ENCODE data around the gene MAPK1. TPM values are rescaled to one million over a fixed set of nuclear protein-coding genes. Genes with fewer than 3 reads are reported as not detected.

Gene MAPK1
- total and polyA plus RNA-seq, 2 donors (not counting 3 experiments of a cell fraction or from before 2014, with no cell fraction given), result 50.9 to 163 TPM

DNA sequence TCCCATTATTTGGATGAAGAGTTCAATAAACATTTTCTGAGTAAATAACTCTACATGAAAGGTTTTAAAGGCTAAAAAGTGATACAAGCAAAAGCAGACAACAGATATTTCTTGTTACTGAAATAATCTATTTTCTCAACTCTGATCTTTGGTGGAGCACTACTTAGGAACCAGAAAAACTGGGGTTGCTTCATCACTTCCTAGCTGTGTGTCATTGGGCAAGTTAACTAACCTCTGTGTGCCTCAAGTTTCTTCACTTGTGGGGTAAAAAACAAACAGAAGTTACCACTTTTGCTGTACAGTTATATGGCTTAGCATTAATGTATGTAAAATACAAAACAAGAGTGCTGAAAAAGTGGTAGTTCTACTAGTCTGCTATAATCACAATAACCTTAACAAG lies 5.6 kb downstream of the MAPK1 start:
- CTCF ChIA-PET, result interaction anchor here (1.5 kb wide), 1 partner anchor 90 kb away, joined by 3 read pairs; the partner anchor contains the start of gene PPM1F
- POLR2A ChIA-PET, result no interaction called here
- no peaks in the 10 kb centered on the region for H3K9me1 ChIP-seq (replicated peaks; ENCODE audit: control insufficient read depth, extremely low read depth, insufficient read depth, low read length)
- H2AFZ ChIP-seq (ENCODE audit: low read depth, low read length), result no peak overlapping the region
- H3K4me2 ChIP-seq (ENCODE audit: insufficient read depth, low read length), result no peak overlapping the region
- no peak overlapping the region for H3K4me3 ChIP-seq (replicated peaks in 1 of 3; ENCODE audit: insufficient read depth in 1 of 3, low read depth in 1 of 3, low read length in 3 of 3)
- H3K9me3 ChIP-seq (replicated peaks; ENCODE audit: control insufficient read depth, insufficient read depth, low read length), result no peaks in the 10 kb centered on the region
- H3K9ac ChIP-seq (replicated peaks; ENCODE audit: extremely low read depth, insufficient read depth, low read length), result no peak overlapping the region
- peaks cover 17% of the 10 kb centered on the region for H4K20me1 ChIP-seq (replicated peaks; ENCODE audit: control insufficient read depth, extremely low read depth, insufficient read depth, low read length)
- BruUV-seq (replicated peaks), result no TSS peak
- peaks cover 100% of the 10 kb centered on the region for H3K79me2 ChIP-seq (ENCODE audit: control insufficient read depth, insufficient read depth, low read length)
- no peak for TF ChIP-seq FOS (IDR thresholded peaks at IDR 0.05; ENCODE audit: borderline replicate concordance, insufficient read depth, low read length)
- TF ChIP-seq MYC (IDR thresholded peaks at IDR 0.05; ENCODE audit: low read depth, low read length), result no peak
- TF ChIP-seq, protein P1, sequence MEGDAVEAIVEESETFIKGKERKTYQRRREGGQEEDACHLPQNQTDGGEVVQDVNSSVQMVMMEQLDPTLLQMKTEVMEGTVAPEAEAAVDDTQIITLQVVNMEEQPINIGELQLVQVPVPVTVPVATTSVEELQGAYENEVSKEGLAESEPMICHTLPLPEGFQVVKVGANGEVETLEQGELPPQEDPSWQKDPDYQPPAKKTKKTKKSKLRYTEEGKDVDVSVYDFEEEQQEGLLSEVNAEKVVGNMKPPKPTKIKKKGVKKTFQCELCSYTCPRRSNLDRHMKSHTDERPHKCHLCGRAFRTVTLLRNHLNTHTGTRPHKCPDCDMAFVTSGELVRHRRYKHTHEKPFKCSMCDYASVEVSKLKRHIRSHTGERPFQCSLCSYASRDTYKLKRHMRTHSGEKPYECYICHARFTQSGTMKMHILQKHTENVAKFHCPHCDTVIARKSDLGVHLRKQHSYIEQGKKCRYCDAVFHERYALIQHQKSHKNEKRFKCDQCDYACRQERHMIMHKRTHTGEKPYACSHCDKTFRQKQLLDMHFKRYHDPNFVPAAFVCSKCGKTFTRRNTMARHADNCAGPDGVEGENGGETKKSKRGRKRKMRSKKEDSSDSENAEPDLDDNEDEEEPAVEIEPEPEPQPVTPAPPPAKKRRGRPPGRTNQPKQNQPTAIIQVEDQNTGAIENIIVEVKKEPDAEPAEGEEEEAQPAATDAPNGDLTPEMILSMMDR (IDR thresholded peaks at IDR 0.05; ENCODE audit: extremely low read depth in 1 of 2, insufficient read depth in 1 of 2, low read depth in 1 of 2, low read length in 2 of 2), result no peak
- no peak for TF ChIP-seq EZH2 (IDR thresholded peaks at IDR 0.05; ENCODE audit: borderline replicate concordance, low read depth, low read length, severe bottlenecking)
- intact Hi-C loops (cut with micrococcal nuclease), result no loop called here
- FAIRE-seq (no peak), DNase-seq (ENCODE audit: low read depth, low spot score) (no peak)
- dilution Hi-C loops (cut with MboI; ENCODE audit: extremely low pct_ligation_motif_present, low sequenced_read_pairs), result no loop called here
- H3K4me1 ChIP-seq (ENCODE audit: control insufficient read depth, extremely low read depth, insufficient read depth, low read length), result peaks cover 13% of the 10 kb centered on the region
- no peaks in the 10 kb centered on the region for H3K36me3 ChIP-seq (ENCODE audit: control insufficient read depth in 2 of 2, extremely low read depth in 1 of 2, insufficient read depth in 2 of 2, low read length in 2 of 2)
- no peak overlapping the region for H3K27ac ChIP-seq (ENCODE audit: insufficient read depth, low read depth, low read length)
- no peaks in the 10 kb centered on the region for H3K27me3 ChIP-seq (ENCODE audit: control insufficient read depth in 2 of 2, insufficient read depth in 2 of 2, low read length in 2 of 2)

DNA sequence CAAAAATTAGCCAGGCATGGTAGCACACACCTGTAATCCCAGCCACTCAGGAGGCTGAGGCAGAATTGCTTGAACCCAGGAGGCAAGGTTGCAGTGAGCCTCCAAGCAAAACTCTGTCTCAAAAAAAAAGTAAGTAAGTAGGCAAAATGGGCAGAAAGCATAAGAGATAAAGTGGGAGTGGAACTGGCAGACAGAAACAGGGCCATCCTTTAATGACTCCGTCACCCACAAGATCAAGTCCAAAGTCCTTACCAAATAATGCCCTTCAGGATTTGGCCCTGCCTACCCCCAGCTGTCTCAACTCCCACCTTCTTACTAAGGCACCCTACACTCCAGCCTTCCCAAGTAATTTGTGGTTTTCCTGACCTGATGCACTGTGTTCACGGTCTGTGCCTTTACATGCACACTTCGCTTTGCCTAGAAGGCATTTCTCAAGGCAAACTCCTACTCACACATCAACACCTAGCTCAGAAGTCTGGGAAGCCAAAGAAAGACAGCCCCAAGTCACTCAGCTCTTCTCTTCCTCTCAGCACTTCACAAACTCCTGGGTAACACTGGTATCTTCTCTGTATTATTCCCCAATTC lies 6.1 kb downstream of the MAPK1 start:
- ChIA-PET POLR2A (no interaction called here), CTCF (no interaction called here)
- dilution Hi-C loops (cut with MboI; ENCODE audit: extremely low pct_ligation_motif_present, low sequenced_read_pairs), result no loop called here
- Histone ChIP-seq H3K79me2 (ENCODE audit: control insufficient read depth, insufficient read depth, low read length) (peaks cover 100% of the 10 kb centered on the region), H3K4me3 (replicated peaks in 1 of 3; ENCODE audit: insufficient read depth in 1 of 3, low read depth in 1 of 3, low read length in 3 of 3) (no peak overlapping the region), H3K36me3 (ENCODE audit: control insufficient read depth in 2 of 2, extremely low read depth in 1 of 2, insufficient read depth in 2 of 2, low read length in 2 of 2) (no peaks in the 10 kb centered on the region), H3K4me2 (ENCODE audit: insufficient read depth, low read length) (no peak overlapping the region), H3K9me3 (replicated peaks; ENCODE audit: control insufficient read depth, insufficient read depth, low read length) (no peaks in the 10 kb centered on the region), H3K9ac (replicated peaks; ENCODE audit: extremely low read depth, insufficient read depth, low read length) (no peak overlapping the region), H3K4me1 (ENCODE audit: control insufficient read depth, extremely low read depth, insufficient read depth, low read length) (peaks cover 13% of the 10 kb centered on the region), H2AFZ (ENCODE audit: low read depth, low read length) (no peak overlapping the region), H3K27ac (ENCODE audit: insufficient read depth, low read depth, low read length) (no peak overlapping the region), H4K20me1 (replicated peaks; ENCODE audit: control insufficient read depth, extremely low read depth, insufficient read depth, low read length) (peaks cover 18% of the 10 kb centered on the region), H3K27me3 (ENCODE audit: control insufficient read depth in 2 of 2, insufficient read depth in 2 of 2, low read length in 2 of 2) (no peaks in the 10 kb centered on the region), H3K9me1 (replicated peaks; ENCODE audit: control insufficient read depth, extremely low read depth, insufficient read depth, low read length) (no peaks in the 10 kb centered on the region)
- no TSS peak for BruUV-seq (replicated peaks)
- TF ChIP-seq GATA2 (IDR thresholded peaks at IDR 0.05; ENCODE audit: insufficient read depth, insufficient read length, low read depth, low read length) (no peak), POLR2AphosphoS5 (IDR thresholded peaks at IDR 0.05; ENCODE audit: insufficient read depth, low read depth, low read length) (no peak), POLR2A (IDR thresholded peaks at IDR 0.05; ENCODE audit: low read depth, low read length) (no peak), FOS (IDR thresholded peaks at IDR 0.05; ENCODE audit: borderline replicate concordance, insufficient read depth, low read length) (no peak), EZH2 (IDR thresholded peaks at IDR 0.05; ENCODE audit: borderline replicate concordance, low read depth, low read length, severe bottlenecking) (no peak), JUN (IDR thresholded peaks at IDR 0.05; ENCODE audit: borderline replicate concordance, insufficient read depth, insufficient read length, low read depth) (no peak), MYC (IDR thresholded peaks at IDR 0.05; ENCODE audit: low read depth, low read length) (no peak)
- TF ChIP-seq, protein P1 (IDR thresholded peaks at IDR 0.05; ENCODE audit: extremely low read depth in 1 of 2, insufficient read depth in 1 of 2, low read depth in 1 of 2, low read length in 2 of 2), result no peak
- TF ChIP-seq, protein P2, sequence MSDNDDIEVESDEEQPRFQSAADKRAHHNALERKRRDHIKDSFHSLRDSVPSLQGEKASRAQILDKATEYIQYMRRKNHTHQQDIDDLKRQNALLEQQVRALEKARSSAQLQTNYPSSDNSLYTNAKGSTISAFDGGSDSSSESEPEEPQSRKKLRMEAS (IDR thresholded peaks at IDR 0.05; ENCODE audit: insufficient read depth, insufficient read length), result no peak
- intact Hi-C loops (cut with micrococcal nuclease), result no loop called here
- FAIRE-seq, result no peak
- DNase-seq (ENCODE audit: low read depth, low spot score), result no peak

Measured in endothelial cell of umbilical vein (primary cell).